SJSA1 (cell line): ENCODE data around the gene ZNF10. TPM values are rescaled to one million over a fixed set of nuclear protein-coding genes. Genes with fewer than 3 reads are reported as not detected.

Experiments used
- total RNA-seq: library from RNA; depleted of rRNA; stranded (reverse); fragments of >200 nt; shearing (Covaris generic); gene quantifications from 2 replicates; pipeline ENCODE4 v1.2.3, GENCODE V29; 2014; rRNA removed

ZNF10 gene
- total RNA-seq, 1 experiment from 2014 or later: 0.32 TPM

Other genes starting within 250 kb of the ZNF10 start
- gene CHFR, start 243.0 kb upstream of the ZNF10 start, total RNA-seq: 4.5 and 7.1 TPM in 2 replicates
- gene ZNF605, start 174.3 kb upstream of the ZNF10 start, total RNA-seq: 0.32 and 0.88 TPM in 2 replicates
- 5.8 and 10.4 TPM in 2 replicates for gene ZNF26, start 144.3 kb upstream of the ZNF10 start, total RNA-seq
- 4.1 and 6.4 TPM in 2 replicates for gene ZNF84, start 93.1 kb upstream of the ZNF10 start, total RNA-seq
- 0.16 and 0.84 TPM in 2 replicates for gene ZNF140, start 49.7 kb upstream of the ZNF10 start, total RNA-seq
- gene ZNF891, start 353 bp upstream of the ZNF10 start, total RNA-seq: 0.03 and 0.11 TPM in 2 replicates
- 1.4 and 2.1 TPM in 2 replicates for gene ZNF268, start 50.9 kb downstream of the ZNF10 start, total RNA-seq
- gene ANHX, start 105.2 kb downstream of the ZNF10 start, total RNA-seq: not detected in 2 replicates